Stimulated activated CD4-positive, alpha-beta T cell treated with anti-CD3 and anti-CD28 coated beads, Interleukin-4, amount 100 ng/mL, for 4 hours (primary cell): ENCODE data around the gene RNF187.

ENCODE experiments used
- DNase-seq, 2 experiments: peaks; one replicate each; pipeline ENCODE4 v3.0.0-alpha.2; 2020

The RNF187 gene

DNA sequence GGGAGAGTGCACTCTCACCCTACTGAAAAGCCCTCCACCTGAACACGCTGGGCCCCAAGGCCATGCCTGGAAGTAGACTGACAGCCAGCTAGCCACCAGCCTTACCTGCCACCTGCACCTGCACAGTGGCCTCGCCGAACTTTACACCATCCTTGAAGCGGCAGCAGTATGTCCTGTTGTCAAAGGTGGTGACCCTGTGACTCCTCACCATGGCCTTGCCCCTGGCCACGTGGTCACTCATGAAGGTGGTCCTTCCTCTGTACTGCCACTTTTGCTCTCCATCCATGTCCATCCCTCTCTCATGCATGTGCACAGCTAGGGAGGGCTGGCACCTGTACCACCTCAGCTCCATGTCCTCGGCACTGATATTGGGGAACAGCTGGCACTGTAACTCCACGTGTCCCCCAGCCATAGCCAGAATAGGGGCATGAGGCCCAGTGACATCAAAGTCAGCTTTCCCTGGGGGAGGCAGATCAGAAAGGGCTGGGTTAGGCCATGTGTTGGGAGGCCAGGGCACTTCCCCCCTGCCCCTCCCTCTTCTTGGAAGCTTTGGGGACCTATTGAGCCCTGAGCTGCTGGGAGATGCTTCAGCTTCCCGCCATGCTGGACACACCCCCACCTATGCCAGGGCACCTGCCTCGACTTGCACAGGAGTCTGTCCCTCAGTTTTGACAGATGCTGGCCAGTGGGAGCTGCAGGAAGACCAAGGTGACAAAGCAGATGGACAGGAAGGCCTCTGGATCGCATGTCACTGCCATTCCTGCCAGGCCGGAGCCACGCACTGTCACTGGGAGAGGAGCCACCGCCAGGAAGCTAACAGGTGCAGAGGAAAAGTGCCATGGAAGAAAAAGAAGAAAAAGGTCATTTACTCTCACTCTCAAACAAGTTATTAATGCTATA lies 24.6 kb downstream of the RNF187 start:
- DNase-seq: no peak

DNA sequence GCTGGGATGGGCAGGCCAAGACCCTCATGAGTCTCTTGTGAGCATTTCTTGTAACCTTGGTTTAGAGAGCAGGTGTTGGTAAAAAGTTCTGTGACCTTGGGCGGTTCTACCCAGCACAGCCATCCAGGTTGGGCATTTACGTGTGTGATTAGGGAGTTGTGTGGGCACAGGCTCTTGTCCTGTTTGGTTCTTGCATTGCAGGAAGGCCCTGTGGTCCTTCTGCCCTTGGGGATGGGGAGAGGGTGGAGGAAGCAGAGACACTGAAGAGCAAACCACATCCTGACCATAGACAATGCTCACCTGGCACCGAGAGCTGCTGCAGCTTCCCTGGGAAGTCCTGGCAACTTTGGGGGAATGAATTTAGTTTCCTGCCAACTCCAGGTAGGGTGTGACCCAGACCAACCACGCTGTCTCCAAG lies 25.6 kb downstream of the RNF187 start:
- no peak for DNase-seq

DNA sequence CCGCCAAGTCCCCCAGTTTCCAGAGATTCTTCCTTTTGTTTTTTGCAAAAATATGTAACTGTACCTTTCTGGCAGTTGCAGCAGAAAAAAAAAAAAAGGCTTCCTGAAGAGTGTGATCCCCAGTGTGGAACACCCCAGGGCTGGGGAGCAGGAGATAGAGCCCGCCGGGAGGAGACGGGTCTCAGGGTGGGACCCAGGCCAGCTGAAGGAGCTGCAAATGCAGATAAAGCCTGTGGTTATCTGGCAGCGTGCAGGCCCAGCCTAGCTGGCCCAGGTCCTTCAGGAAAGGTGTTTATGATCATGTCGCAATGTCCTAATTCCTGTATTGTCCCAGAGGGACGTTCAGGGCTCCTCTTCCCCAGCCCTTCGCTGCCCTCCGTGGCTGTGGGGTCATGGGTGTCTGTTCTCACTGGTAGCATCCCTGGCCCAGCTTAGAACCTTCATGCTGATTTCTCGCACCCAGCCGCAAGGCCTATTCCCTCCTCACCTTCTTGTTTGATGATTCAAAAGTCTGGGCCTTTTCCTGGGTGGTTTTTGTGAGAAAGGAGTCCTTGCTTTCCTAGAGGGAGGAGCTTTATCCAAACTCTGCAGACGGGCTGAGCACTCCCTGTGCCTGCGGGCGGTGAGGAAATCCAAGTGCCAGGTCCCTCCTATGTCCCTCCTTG lies 26.2 kb downstream of the RNF187 start:
- no peak for DNase-seq

GRCh38 chr1:228514421-228514820 lies 27.2 kb downstream of the RNF187 start:
- DNase-seq: no peak

- DNase-seq: peak in 1 of 2 experiments; percentile 6
Measured at GRCh38 chr1:228515200-228515834, 28.1 kb downstream of the RNF187 start.

- no peak for DNase-seq
Measured at GRCh38 chr1:228517655-228518054, 30.5 kb downstream of the RNF187 start.

DNA sequence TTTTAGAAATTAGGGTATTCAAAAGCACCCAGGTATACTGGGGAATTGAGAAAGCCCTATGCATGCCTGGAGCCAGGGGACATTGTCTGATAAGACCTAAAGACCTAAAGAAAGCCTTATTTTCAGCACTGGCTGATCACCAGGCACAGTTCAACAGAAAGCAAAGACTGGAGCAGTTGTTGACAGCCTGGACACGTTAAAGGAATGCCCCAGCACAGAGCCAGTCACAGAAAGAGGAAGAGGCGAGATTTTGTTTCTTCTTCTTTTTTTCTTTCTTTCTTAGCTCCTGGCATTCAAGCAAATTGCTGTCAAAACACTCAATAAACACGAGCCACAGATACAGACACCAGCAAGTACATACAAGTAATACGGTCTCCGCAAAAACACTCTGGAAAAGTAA lies 40.4 kb downstream of the RNF187 start:
- DNase-seq: no peak

DNA sequence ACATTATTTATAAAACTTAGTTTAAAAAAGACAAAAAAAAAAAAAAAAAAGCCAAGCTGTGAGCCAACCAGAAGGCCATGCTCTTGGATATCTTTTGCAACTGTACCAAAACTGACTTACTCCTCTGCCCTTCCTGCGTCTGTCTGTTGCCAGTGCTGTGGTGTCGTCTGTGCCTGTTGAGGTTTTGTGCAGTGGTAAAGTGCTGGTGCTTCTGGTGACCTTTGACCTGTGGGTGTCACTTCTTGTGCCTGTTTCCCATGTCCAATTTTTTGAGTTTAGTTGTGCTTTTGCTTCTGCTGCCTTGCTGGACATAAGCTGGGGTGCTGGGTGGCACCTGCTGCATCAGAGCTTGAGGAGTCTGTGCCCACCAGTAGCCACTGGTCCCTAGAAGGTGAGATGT lies 41.4 kb downstream of the RNF187 start:
- DNase-seq: no peak

DNA sequence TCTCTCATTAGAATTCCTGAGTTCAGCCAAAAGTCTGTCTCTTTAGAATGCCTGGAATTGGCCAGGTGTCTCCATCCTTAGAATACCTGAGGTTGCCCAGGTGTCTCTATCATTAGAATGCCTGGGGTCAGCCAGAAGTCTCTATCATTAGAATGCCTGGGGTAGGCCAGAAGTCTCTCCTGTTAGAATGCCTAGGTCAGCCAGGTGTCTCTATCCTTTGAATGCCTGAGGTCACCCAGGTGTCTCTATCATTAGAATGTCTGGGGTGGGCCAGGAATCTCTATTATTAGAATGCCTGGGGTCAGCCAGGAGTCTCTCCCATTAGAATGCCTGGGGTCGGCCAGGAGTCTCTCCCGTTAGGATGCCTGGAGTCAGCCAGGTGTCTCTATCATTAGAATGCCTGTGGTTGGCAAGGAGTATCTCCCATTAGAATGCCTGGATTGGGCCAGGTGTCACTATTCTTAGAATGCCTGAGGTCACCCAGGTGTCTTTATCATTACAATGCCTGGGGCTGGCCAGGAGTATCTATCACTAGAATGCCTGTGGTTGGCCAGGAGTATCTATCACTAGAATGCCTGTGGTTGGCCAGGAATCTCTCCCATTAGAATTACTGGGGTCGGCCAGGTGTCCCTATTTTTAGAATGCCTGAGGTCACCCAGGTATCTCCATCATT lies 43.0 kb downstream of the RNF187 start:
- no peak for DNase-seq

DNA sequence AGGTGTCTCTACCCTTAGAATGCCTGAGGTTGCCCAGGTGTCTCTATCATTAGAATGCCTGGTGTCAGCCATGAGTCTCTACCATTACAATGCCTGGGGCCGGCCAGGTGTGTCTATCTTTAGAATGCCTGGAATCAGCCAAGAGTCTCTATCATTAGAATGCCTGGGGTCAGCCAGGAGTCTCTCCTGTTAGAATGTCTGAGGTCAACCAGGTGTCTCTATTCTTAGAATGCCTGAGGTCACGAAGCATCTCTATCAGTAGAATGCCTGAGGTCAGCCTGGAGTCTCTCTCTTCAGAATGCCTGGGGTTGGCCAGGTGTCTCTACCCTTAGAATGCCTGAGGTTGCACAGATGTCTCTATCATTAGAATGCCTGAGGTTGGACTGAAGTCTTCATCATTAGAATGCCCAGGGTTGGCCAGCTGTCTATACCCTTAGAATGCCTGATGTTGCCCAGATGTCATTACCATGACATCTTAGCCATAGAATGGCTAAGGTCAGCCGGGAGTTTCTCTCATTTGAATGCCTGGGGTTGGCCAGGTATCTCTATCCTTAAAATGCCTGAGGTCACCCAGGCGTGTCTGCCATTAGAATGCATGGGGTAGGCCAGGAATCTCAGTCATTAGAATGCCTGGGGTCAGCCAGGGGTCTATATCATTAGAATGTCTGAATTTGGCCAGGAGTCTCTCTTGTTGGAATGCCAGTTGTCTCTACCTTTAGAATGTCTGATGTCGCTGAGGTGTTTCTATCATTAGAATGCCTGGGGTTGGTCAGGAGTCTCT lies 44.0 kb downstream of the RNF187 start:
- no peak for DNase-seq

- no peak for DNase-seq
Measured at GRCh38 chr1:228538831-228539230, 51.6 kb downstream of the RNF187 start.

GRCh38 chr1:228540161-228540917 lies 53.2 kb downstream of the RNF187 start:
- DNase-seq: no peak

GRCh38 chr1:228541725-228542124 lies 54.5 kb downstream of the RNF187 start:
- no peak for DNase-seq

- DNase-seq: no peak
Measured at GRCh38 chr1:228542376-228542775, 55.2 kb downstream of the RNF187 start.

DNA sequence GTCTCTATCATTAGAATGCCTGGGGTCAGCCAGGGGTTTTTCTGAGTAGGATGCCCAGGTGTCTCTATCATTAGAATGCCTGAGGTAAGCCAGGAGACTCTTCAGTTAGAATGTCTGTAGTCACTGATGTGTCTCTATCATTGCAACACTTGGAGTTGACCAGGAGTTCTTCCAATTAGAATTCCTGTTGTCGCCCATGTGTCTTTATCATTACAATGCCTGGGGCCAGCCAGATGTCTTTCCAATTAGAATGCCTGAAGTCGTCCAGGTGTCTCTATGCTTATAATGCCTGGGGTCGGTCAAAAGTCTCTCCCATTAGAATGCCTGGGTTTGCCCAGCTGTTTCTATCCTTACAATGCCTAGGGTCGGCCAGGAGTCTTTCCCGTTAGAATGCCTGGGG lies 55.8 kb downstream of the RNF187 start:
- no peak for DNase-seq

- DNase-seq: no peak
Measured at GRCh38 chr1:228543396-228543795, 56.2 kb downstream of the RNF187 start.

DNA sequence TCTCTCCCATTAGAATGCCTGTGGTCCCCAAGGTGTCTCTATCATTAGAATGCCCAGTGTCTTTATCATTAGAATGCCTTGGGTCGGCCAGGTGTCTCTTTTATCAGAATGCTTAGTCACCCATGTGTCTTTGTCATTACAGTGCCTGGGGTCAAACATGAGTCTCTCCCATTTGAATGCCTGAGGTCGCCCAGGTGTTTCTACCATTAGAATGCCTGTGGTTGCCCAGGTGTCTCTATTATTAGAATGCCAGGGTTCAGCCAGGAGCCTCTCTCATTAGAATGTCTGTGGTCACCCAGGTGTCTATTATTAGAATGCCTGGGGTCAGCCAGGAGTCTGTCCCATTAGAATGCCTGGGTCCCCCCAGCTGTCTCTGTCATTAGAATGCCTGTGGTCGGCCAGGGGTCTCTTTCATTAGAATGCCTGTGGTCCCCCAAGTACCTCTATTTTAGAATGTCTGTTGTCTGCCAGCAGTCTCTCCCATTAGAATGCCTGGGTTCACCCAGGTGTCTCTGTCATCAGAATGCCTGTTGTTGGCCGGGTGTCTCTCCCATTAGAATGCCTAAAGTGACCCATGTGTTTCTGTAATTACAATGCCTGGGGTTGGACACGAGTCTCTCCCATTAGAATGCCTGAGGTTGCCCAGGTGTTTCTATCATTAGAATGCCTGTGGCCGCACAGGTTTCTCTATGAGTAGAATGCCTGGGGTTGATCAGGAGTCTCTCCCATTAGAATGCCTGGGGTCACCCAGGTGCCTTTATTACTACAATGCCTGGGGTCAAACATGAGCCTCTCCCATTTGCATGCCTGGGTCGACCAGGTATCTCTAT lies 57.1 kb downstream of the RNF187 start:
- DNase-seq: no peak

DNA sequence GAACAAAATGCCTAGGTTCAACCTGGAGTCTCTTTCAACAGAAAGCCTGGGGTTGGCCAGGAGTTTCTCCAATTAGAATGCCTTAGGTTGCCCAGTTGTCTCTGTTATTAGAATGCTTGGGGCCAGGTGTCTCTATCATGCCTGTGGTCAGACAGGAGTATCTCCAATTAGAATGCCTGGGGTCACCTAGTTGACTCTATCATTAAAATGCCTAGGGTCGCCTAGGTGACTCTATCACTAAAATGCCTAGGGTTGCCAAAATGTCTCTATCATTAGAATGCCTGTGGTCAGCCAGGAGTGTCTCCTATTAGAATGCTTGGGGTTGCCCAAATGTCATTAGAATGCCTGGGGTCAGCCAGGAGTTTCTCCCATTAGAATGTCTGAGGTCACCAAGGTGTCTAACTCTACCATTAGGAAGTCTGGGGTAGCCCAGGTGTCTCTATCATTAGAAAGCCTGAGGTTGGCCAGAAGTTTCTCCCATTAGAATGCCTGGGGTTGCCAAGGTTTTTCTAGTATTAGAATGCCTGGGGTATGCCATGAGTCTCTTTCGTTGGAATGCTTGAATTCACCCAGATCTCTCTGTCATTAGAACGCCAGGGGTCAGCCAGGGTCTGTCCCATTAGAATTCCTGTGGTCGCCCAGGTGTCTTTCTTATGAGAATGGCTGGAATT lies 57.9 kb downstream of the RNF187 start:
- DNase-seq: no peak
